Activated naive CD8-positive, alpha-beta T cell treated with anti-CD3 and anti-CD28 coated beads for 36 hours (primary cell): ENCODE results near the gene NME3. TPM values are rescaled to one million over a fixed set of nuclear protein-coding genes. Genes with fewer than 3 reads are reported as not detected.

ENCODE experiments used
- DNase-seq: peaks from one replicate; pipeline ENCODE4 v3.0.0; 2021
- H3K27ac Mint-ChIP-seq: one replicate; pipeline ENCODE4 v1.8.0; 2022; ENCODE audit warnings: mild to moderate bottlenecking, moderate library complexity, mixed read lengths
- H3K27me3 Mint-ChIP-seq: one replicate; pipeline ENCODE4 v1.8.0; 2022; ENCODE audit warnings: mild to moderate bottlenecking, mixed read lengths
- H3K36me3 Mint-ChIP-seq: one replicate; pipeline ENCODE4 v1.8.0; 2021; ENCODE audit warnings: mild to moderate bottlenecking, mixed read lengths
- H3K4me1 Mint-ChIP-seq: one replicate; pipeline ENCODE4 v1.8.0; 2021; ENCODE audit warnings: mixed read lengths
- H3K4me3 Mint-ChIP-seq: one replicate; pipeline ENCODE4 v1.8.0; 2022; ENCODE audit warnings: mild to moderate bottlenecking, moderate library complexity, mixed read lengths
- H3K9me3 Mint-ChIP-seq: one replicate; pipeline ENCODE4 v1.8.0; 2022; ENCODE audit warnings: mixed read lengths
- total RNA-seq, 2 experiments: library from RNA; stranded (reverse); gene quantifications; one replicate each; pipeline ENCODE4 v1.2.3, GENCODE V29; 2021

NME3 gene
- total RNA-seq, 2 experiments from 2014 or later: 24.5 to 24.9 TPM

- H3K36me3 Mint-ChIP-seq: peaks cover 5% of the 10 kb centered on the region
- H3K27ac Mint-ChIP-seq: no peak overlapping the region
- H3K4me3 Mint-ChIP-seq: no peak overlapping the region
- H3K27me3 Mint-ChIP-seq: no peaks in the 10 kb centered on the region
- H3K9me3 Mint-ChIP-seq: no peaks in the 10 kb centered on the region
- DNase-seq: peak; percentile 16
- peaks cover 25% of the 10 kb centered on the region for H3K4me1 Mint-ChIP-seq
Observed at GRCh38 chr16:1723450-1724147, 47.7 kb downstream of the NME3 start.

GRCh38 chr16:1721372-1721771 is 50.0 kb downstream of the NME3 start:
- peaks cover 2% of the 10 kb centered on the region for H3K36me3 Mint-ChIP-seq
- H3K4me1 Mint-ChIP-seq: peaks cover 25% of the 10 kb centered on the region
- H3K9me3 Mint-ChIP-seq: no peaks in the 10 kb centered on the region
- no peak for DNase-seq
- no peaks in the 10 kb centered on the region for H3K27me3 Mint-ChIP-seq
- H3K27ac Mint-ChIP-seq: no peak overlapping the region
- H3K4me3 Mint-ChIP-seq: no peak overlapping the region

Other genes with a start within 250 kb of the NME3 start
- gene TMEM204, start 237.9 kb downstream of the NME3 start, total RNA-seq: 10 to 100 TPM; 21.2 to 23.7 TPM
- gene IFT140, start 159.5 kb downstream of the NME3 start, total RNA-seq: 1 to 10 TPM; 7.1 to 9.5 TPM
- gene CRAMP1, start 159.2 kb downstream of the NME3 start, total RNA-seq: 10 to 100 TPM; 14.4 to 17.0 TPM
- gene JPT2, start 93.3 kb downstream of the NME3 start, total RNA-seq: 10 to 100 TPM; 91.4 to 96.2 TPM
- 10 to 100 TPM; 46.7 to 47.3 TPM for gene MAPK8IP3, start 65.3 kb downstream of the NME3 start, total RNA-seq
- gene EME2, start 1.3 kb upstream of the NME3 start, total RNA-seq: 10 to 100 TPM; 17.2 to 20.1 TPM
- gene MRPS34, start 1.6 kb upstream of the NME3 start, total RNA-seq: 100 to 1,000 TPM; 187 to 190 TPM
- 10 to 100 TPM; 12.3 to 12.8 TPM for gene SPSB3, start 11.0 kb upstream of the NME3 start, total RNA-seq
- gene NUBP2, start 11.4 kb upstream of the NME3 start, total RNA-seq: 10 to 100 TPM; 63.6 to 64.2 TPM
- gene IGFALS, start 22.2 kb upstream of the NME3 start, total RNA-seq: not detected
- gene HAGH, start 55.3 kb upstream of the NME3 start, total RNA-seq: 10 to 100 TPM; 22.6 to 23.9 TPM
- gene FAHD1, start 55.7 kb upstream of the NME3 start, total RNA-seq: 10 to 100 TPM; 17.9 to 20.1 TPM
- gene MEIOB, start 100.6 kb upstream of the NME3 start, total RNA-seq: under 1 TPM in 1 of 2 experiments, not detected in 1; 0.27 TPM
- not detected for gene HS3ST6, start 146.9 kb upstream of the NME3 start, total RNA-seq
- gene MSRB1, start 171.7 kb upstream of the NME3 start, total RNA-seq: 10 to 100 TPM; 21.3 to 22.4 TPM
- not detected for gene RPL3L, start 183.1 kb upstream of the NME3 start, total RNA-seq
- 100 to 1,000 TPM; 138 to 141 TPM for gene NDUFB10, start 188.0 kb upstream of the NME3 start, total RNA-seq
- gene RPS2, start 193.3 kb upstream of the NME3 start, total RNA-seq: 1,000 to 10,000 TPM; 5,183 to 5,266 TPM
- gene RNF151, start 195.3 kb upstream of the NME3 start, total RNA-seq: not detected
- 10 to 100 TPM; 66.3 to 72.6 TPM for gene TBL3, start 200.5 kb upstream of the NME3 start, total RNA-seq
- gene NOXO1, start 209.9 kb upstream of the NME3 start, total RNA-seq: under 1 TPM in 1 of 2 experiments, not detected in 1; 0.35 TPM
- 10 to 100 TPM; 27.3 to 29.5 TPM for gene GFER, start 212.7 kb upstream of the NME3 start, total RNA-seq
- 1 to 10 TPM; 2.0 to 3.5 TPM for gene SYNGR3, start 218.4 kb upstream of the NME3 start, total RNA-seq
- 10 to 100 TPM; 98.3 to 99.8 TPM for gene ZNF598, start 238.3 kb upstream of the NME3 start, total RNA-seq
- gene NPW, start 248.2 kb upstream of the NME3 start, total RNA-seq: 10 to 100 TPM; 29.1 to 34.2 TPM